Thoracic aorta (tissue), 2 donors: ENCODE results near the gene CNIH3. TPM values are rescaled to one million over a fixed set of nuclear protein-coding genes. Genes with fewer than 3 reads are reported as not detected.

Source experiments
- ATAC-seq: fragments of 150-250 bp; one replicate; pipeline ENCODE4 v1.8.0; 2017; ENCODE audit warnings: low read depth; ENCODE audit not compliant: insufficient number of reproducible peaks, low FRiP score
- DNase-seq: peaks from one replicate; pipeline ENCODE4 v3.0.0-alpha.2; 2020; ENCODE audit warnings: low spot score
- H3K27ac ChIP-seq, 2 donors: fragments of 200-600 bp; sonication (generic); 1 replicate in 1 of 2; 2 replicates in 1 of 2; pipeline ENCODE4 v1.5.1; 2016; ENCODE audit warnings: mild to moderate bottlenecking in 2 of 2, moderate library complexity in 2 of 2
- H3K27me3 ChIP-seq: fragments of 200-600 bp; sonication (generic); replicated peaks from 2 replicates; pipeline ENCODE4 v1.6.0; 2016; ENCODE audit warnings: mild to moderate bottlenecking; ENCODE audit not compliant: insufficient read depth
- H3K36me3 ChIP-seq: fragments of 200-600 bp; sonication (generic); one replicate; pipeline ENCODE4 v1.5.1; 2016
- H3K4me1 ChIP-seq, 2 donors: fragments of 200-600 bp; sonication (generic); 1 replicate in 1 of 2; 2 replicates in 1 of 2; pipeline versions ENCODE4 v1.5.1 to v1.6.0; 2016; ENCODE audit warnings: low read depth in 2 of 2, mild to moderate bottlenecking in 1 of 2; ENCODE audit not compliant: control insufficient read depth in 1 of 2
- H3K4me3 ChIP-seq: fragments of 200-600 bp; sonication (generic); 2 replicates; pipeline ENCODE4 v1.5.1; 2016; ENCODE audit warnings: mild to moderate bottlenecking
- H3K9me3 ChIP-seq: fragments of 200-600 bp; sonication (generic); 2 replicates; pipeline ENCODE4 v1.5.1; 2016
- total RNA-seq, 2 donors: library from RNA; depleted of rRNA; stranded (reverse); fragments of >200 nt; gene quantifications; one replicate each; pipeline versions ENCODE4 v1.1.0 to v1.2.3, GENCODE V29; 2016
- TF ChIP-seq, protein P1 (sequence below): fragments of 200-600 bp; sonication (generic); IDR thresholded peaks from one replicate; pipeline ENCODE4 v1.5.1; 2019; ENCODE audit warnings: antibody characterized with exemption

The CNIH3 gene
- total RNA-seq, 2 donors from 2014 or later = 0.21 TPM; not detected in 1

DNA sequence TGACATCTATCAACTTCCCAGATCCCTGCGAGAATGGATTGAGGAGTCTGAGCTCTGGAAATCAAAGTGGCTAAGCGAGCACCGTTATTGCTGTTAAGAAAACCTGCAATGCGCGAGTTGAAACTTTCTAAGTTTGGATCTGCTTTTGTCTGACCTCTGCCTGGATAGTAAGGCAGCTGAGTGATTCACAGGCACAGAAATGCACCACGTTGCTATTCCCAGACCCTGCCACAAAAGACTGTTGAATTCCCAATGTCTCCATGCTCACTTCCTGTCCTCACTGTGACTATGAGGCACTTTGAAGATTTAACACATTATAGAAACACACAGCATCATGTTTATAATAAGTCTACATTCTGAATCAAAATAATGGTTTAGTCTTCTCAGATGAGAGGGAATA lies 27.1 kb upstream of the CNIH3 start:
- H3K27ac ChIP-seq = no peak overlapping the region
- TF ChIP-seq, protein P1, sequence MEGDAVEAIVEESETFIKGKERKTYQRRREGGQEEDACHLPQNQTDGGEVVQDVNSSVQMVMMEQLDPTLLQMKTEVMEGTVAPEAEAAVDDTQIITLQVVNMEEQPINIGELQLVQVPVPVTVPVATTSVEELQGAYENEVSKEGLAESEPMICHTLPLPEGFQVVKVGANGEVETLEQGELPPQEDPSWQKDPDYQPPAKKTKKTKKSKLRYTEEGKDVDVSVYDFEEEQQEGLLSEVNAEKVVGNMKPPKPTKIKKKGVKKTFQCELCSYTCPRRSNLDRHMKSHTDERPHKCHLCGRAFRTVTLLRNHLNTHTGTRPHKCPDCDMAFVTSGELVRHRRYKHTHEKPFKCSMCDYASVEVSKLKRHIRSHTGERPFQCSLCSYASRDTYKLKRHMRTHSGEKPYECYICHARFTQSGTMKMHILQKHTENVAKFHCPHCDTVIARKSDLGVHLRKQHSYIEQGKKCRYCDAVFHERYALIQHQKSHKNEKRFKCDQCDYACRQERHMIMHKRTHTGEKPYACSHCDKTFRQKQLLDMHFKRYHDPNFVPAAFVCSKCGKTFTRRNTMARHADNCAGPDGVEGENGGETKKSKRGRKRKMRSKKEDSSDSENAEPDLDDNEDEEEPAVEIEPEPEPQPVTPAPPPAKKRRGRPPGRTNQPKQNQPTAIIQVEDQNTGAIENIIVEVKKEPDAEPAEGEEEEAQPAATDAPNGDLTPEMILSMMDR = no peak
- no peaks in the 10 kb centered on the region for H3K27me3 ChIP-seq
- no peaks in the 10 kb centered on the region for H3K36me3 ChIP-seq
- H3K4me1 ChIP-seq = no peaks in the 10 kb centered on the region
- DNase-seq (no peak), ATAC-seq (no peak)
- H3K9me3 ChIP-seq = no peaks in the 10 kb centered on the region
- no peak overlapping the region for H3K4me3 ChIP-seq

DNA sequence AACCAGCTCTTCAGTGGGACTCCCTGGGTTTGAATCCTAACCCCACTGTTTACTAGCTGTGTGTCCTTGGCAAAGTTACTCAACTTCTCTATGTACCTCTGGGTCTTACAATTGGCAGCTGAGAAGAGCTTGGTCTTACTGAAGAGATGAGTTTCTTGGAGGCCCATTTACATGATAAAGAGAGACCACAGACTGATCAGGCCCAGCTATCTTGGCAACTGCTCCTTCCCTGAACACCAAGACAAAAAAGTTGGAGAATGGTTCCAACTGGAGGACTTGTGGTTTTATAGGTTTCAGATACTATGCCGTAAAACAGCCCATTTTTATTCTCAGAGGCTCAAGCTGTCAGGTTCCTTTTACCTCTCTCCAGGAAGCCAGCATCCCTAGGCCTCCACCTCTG lies 24.8 kb upstream of the CNIH3 start:
- Histone ChIP-seq H3K27me3 (no peaks in the 10 kb centered on the region), H3K9me3 (no peaks in the 10 kb centered on the region), H3K4me3 (no peak overlapping the region), H3K4me1 (no peaks in the 10 kb centered on the region), H3K36me3 (no peaks in the 10 kb centered on the region), H3K27ac (no peak overlapping the region)
- no peak for DNase-seq
- TF ChIP-seq, protein P1 = no peak
- ATAC-seq = no peak

DNA sequence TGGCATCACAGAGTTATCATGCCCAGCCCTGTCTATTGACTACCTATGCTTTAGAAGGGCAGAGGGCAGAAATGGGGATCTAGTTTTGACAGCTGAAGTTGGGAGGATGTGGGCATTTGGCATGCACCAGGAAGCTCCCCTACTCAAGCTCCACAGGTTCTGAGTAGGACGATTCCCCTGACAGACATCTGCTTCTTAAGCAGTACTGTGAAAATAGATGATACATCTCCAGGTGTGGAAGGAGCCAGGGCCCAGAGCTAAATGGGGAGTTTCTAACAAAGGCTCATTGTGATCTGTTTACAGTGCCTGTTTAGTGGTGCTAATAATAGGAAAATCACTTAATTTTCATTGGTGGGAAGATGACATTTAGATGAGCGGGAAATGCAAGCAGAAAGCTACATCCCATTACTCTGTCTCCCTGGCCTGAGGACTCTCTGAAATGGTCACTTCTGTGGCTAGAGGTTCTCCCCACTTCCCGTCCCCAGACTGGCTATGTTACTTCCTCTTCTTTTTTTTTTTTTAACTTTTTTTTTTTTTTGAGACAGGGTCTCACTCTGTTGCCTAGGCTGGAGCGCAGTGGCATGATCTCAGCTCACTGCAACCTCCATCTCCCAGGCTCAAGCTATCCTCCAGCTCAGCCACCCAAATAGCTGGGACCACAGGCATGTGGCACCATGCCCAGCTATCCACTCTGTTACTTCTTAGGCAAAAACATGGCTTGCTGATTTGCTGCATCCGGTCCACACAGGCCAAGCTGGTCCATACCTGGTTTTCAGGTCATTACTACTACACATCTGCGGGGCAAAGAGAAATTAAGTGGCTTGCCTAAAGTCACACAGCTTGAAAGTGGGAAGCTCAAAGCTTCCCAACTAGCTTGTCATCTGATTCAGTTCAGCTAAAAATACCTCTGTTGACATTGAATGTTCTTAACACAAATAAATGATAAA lies 23.2 kb upstream of the CNIH3 start:
- DNase-seq = no peak
- Histone ChIP-seq H3K4me1 (no peaks in the 10 kb centered on the region), H3K27ac (no peak overlapping the region), H3K9me3 (no peaks in the 10 kb centered on the region), H3K36me3 (no peaks in the 10 kb centered on the region), H3K27me3 (no peaks in the 10 kb centered on the region), H3K4me3 (no peak overlapping the region)
- no peak for ATAC-seq
- TF ChIP-seq, protein P1 = no peak

DNA sequence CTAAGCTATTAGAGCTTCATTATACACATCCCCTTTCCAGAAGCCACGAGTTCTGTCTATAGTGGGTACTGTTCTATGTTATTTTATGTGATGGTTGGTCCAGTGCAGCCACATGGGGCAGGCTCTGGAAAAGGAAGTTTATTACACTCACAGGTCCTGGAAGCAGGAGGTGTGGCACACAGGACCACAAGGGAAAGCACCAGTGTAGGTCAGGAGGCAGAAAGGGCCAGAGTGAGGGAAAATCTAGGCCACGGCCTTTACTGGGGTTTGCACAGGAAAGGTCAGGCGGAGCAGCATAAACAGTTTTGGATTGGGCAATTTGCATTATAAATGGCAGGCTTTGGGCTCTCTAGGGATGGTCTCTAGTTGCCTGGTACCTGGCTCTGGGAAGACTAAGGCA lies 21.8 kb upstream of the CNIH3 start:
- H3K27me3 ChIP-seq = no peaks in the 10 kb centered on the region
- no peak for DNase-seq
- ATAC-seq = no peak
- no peaks in the 10 kb centered on the region for H3K4me1 ChIP-seq
- TF ChIP-seq, protein P1 = no peak
- H3K27ac ChIP-seq = no peak overlapping the region
- H3K36me3 ChIP-seq = no peaks in the 10 kb centered on the region
- no peaks in the 10 kb centered on the region for H3K9me3 ChIP-seq
- H3K4me3 ChIP-seq = no peak overlapping the region

DNA sequence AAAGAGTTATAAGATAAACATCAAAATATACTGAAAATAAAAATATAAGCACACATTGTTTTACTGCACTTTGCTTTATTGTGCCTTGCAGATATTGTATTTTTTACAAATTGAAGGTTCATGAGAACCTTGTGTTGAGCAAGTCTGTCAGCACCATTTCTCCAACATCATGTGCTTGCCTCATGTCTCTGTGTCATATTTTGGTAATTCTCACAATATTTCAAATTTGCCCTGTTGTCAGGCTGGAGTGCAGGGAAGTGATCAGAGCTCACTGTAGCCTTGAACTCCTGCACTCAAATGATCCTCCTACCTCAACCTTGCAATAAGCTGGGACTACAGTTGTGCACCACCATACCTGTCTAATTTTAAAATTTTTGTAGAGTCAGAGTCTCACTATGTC lies 21.3 kb upstream of the CNIH3 start:
- H3K27me3 ChIP-seq = no peaks in the 10 kb centered on the region
- H3K27ac ChIP-seq = no peak overlapping the region
- H3K4me1 ChIP-seq = no peaks in the 10 kb centered on the region
- H3K9me3 ChIP-seq = no peaks in the 10 kb centered on the region
- no peak for DNase-seq
- ATAC-seq = no peak
- H3K4me3 ChIP-seq = no peak overlapping the region
- TF ChIP-seq, protein P1 = no peak
- H3K36me3 ChIP-seq = no peaks in the 10 kb centered on the region
